ENCODE results near the gene SRP14. TPM values are rescaled to one million over a fixed set of nuclear protein-coding genes. Genes with fewer than 3 reads are reported as not detected.

The SRP14 gene
- total RNA-seq, 1 experiment from 2014 or later: 166 TPM

GRCh38 chr15:40066589-40066988 lies 27.6 kb upstream of the SRP14 start:
- Histone ChIP-seq H3K27ac (ENCODE audit: low read length) (peak overlapping the region; percentile 34; the same call in 1 of the 2 replicates), H3K36me3 (ENCODE audit: control insufficient read depth, insufficient read depth, low read length) (no peaks in the 10 kb centered on the region), H3K4me3 (ENCODE audit: low read depth in 2 of 2, low read length in 2 of 2) (no peak overlapping the region), H3K4me1 (ENCODE audit: control insufficient read depth, insufficient read depth, low read length) (peaks cover 50% of the 10 kb centered on the region), H3K9me3 (ENCODE audit: control insufficient read depth, insufficient read depth, low read depth, low read length) (no peaks in the 10 kb centered on the region), H3K27me3 (ENCODE audit: control insufficient read depth, insufficient read depth, low read length) (no peaks in the 10 kb centered on the region)
- no peak for ATAC-seq
- ChIA-PET CTCF (no interaction called here), POLR2A (no interaction called here)
- in situ Hi-C loops (cut with HindIII; ENCODE audit: low pct_unique_long_range_greater_than_20kb, low sequenced_read_pairs): no loop called here
- TF ChIP-seq REST (IDR thresholded peaks at IDR 0.05; ENCODE audit: insufficient read depth in 1 of 2, low read depth in 2 of 2, low read length in 1 of 2) (no peak), SIN3A (IDR thresholded peaks at IDR 0.05; ENCODE audit: borderline replicate concordance, insufficient read depth, low read depth, low read length) (no peak), CTCF (IDR thresholded peaks at IDR 0.05) (no peak), TCF7L2 (IDR thresholded peaks at IDR 0.05; ENCODE audit: low read depth, low read length) (no peak), POLR2AphosphoS5 (IDR thresholded peaks at IDR 0.05; ENCODE audit: low read depth, low read length) (no peak)
- intact Hi-C loops (cut with micrococcal nuclease; ENCODE audit: unreplicated experiment): no loop called here
- no TSS peak for BruUV-seq (replicated peaks)
- DNase-seq (ENCODE audit: low read depth, low spot score): no peak

GRCh38 chr15:40065166-40065565 lies 26.2 kb upstream of the SRP14 start:
- BruUV-seq (replicated peaks): no TSS peak
- H3K27me3 ChIP-seq (ENCODE audit: control insufficient read depth, insufficient read depth, low read length): no peaks in the 10 kb centered on the region
- no peak for TF ChIP-seq CTCF (IDR thresholded peaks at IDR 0.05)
- no peak overlapping the region for H3K27ac ChIP-seq (ENCODE audit: low read length)
- in situ Hi-C loops (cut with HindIII; ENCODE audit: low pct_unique_long_range_greater_than_20kb, low sequenced_read_pairs) (no loop called here), intact Hi-C loops (cut with micrococcal nuclease; ENCODE audit: unreplicated experiment) (no loop called here)
- no peak for ATAC-seq
- no peak for DNase-seq (ENCODE audit: low read depth, low spot score)
- POLR2A ChIA-PET: no interaction called here
- no peak overlapping the region for H3K4me3 ChIP-seq (ENCODE audit: low read depth in 2 of 2, low read length in 2 of 2)
- CTCF ChIA-PET: no interaction called here
- peaks cover 38% of the 10 kb centered on the region for H3K4me1 ChIP-seq (ENCODE audit: control insufficient read depth, insufficient read depth, low read length)
- H3K36me3 ChIP-seq (ENCODE audit: control insufficient read depth, insufficient read depth, low read length): no peaks in the 10 kb centered on the region
- H3K9me3 ChIP-seq (ENCODE audit: control insufficient read depth, insufficient read depth, low read depth, low read length): no peaks in the 10 kb centered on the region

All from Panc1 (cell line).